Memory B cell (primary cell): Measurements from ENCODE around the gene FAM151A.

Source experiments
- ATAC-seq: fragments of 150-1000 bp; cut with Tn5 transposase; 2 replicates; pipeline ENCODE4 v1.10.0; 2021; ENCODE audit warnings: low read depth, mild to moderate bottlenecking, moderate library complexity
- DNase-seq, 2 donors: peaks; one replicate each; pipeline ENCODE4 v3.0.0; 2022; ENCODE audit warnings: low spot score in 2 of 2
- H3K27ac Mint-ChIP-seq: one replicate; pipeline ENCODE4 v1.8.0; 2022; ENCODE audit warnings: mild to moderate bottlenecking, moderate library complexity, mixed read lengths
- H3K27me3 Mint-ChIP-seq: one replicate; pipeline ENCODE4 v1.8.0; 2022; ENCODE audit warnings: mixed read lengths
- H3K36me3 Mint-ChIP-seq: one replicate; pipeline ENCODE4 v1.8.0; 2022; ENCODE audit warnings: mild to moderate bottlenecking, mixed read lengths
- H3K4me1 Mint-ChIP-seq: one replicate; pipeline ENCODE4 v1.8.0; 2022; ENCODE audit warnings: mixed read lengths
- H3K4me3 Mint-ChIP-seq: one replicate; pipeline ENCODE4 v1.8.0; 2022; ENCODE audit warnings: mild to moderate bottlenecking, moderate library complexity, mixed read lengths
- H3K9me3 Mint-ChIP-seq: one replicate; pipeline ENCODE4 v1.8.0; 2022; ENCODE audit warnings: mixed read lengths

FAM151A gene

DNA sequence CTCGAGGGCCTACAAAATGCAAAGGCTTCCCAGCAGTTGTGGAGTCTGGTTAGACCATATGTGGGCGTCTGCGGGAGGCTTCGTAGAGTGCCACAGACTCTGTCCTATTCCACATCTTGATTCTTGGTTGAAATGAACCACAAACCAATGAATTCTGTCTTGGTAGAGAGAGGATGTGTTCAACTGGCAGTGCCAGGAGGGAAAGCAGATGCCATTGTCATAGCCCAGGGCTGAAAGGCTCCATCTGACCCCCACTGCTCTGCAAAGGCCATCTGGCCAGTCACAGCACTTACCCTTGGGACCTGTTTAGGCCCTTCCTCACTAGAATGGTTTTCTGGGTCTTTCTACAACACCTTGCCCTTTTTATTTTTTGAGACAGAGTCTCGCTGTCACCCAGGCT is 53.2 kb downstream of the FAM151A start:
- ATAC-seq = no peak
- H3K36me3 Mint-ChIP-seq = no peaks in the 10 kb centered on the region
- H3K27ac Mint-ChIP-seq = no peak overlapping the region
- H3K4me3 Mint-ChIP-seq = no peak overlapping the region
- H3K9me3 Mint-ChIP-seq = no peaks in the 10 kb centered on the region
- DNase-seq = no peak
- no peaks in the 10 kb centered on the region for H3K4me1 Mint-ChIP-seq
- peaks cover 17% of the 10 kb centered on the region for H3K27me3 Mint-ChIP-seq

DNA sequence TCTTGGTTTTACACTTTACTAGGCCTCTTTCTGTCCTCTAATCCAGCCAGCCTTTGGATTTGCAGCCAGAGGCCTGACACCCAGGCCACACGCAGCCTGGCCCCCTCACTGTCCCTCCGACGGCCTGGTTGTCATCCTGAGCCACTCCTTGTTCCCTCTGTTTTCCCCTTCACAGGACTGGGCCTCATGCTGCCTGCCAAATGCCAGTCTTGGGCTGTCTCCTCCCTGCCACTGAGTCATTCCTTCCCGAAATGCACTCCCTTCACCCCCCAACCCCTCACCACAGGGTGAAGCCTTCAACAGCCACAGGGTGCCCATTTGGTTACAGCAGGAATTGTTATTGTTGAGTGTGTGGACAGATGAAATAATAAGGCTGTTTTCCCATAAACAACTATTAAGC is 54.0 kb downstream of the FAM151A start:
- DNase-seq (no peak), ATAC-seq (no peak)
- H3K9me3 Mint-ChIP-seq = no peaks in the 10 kb centered on the region
- H3K36me3 Mint-ChIP-seq = no peaks in the 10 kb centered on the region
- no peaks in the 10 kb centered on the region for H3K4me1 Mint-ChIP-seq
- no peak overlapping the region for H3K27ac Mint-ChIP-seq
- peaks cover 14% of the 10 kb centered on the region for H3K27me3 Mint-ChIP-seq
- H3K4me3 Mint-ChIP-seq = no peak overlapping the region

DNA sequence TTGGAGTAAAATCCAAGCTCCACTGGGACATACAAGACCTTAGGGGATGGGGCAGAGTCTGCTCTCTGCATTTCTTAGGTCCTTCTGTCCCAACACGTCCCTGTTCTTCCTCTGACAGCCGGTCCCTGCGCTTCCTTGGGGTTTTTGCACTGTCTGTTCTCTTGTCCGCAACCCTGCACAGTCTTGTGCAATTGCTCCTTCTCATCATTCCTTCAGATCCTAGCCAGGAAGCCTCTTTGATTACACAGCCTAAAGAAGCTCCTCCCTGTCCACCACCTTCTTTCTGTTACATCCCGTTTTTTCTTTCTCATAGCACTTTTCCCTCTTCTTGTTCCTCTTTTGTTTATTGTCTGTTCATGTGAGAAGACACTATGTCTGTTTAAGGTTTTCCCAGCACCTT is 55.4 kb downstream of the FAM151A start:
- Mint-ChIP-seq H3K9me3 (no peaks in the 10 kb centered on the region), H3K27me3 (peaks cover 14% of the 10 kb centered on the region), H3K4me1 (no peaks in the 10 kb centered on the region), H3K4me3 (no peak overlapping the region), H3K27ac (no peak overlapping the region), H3K36me3 (no peaks in the 10 kb centered on the region)
- ATAC-seq (no peak), DNase-seq (no peak)

DNA sequence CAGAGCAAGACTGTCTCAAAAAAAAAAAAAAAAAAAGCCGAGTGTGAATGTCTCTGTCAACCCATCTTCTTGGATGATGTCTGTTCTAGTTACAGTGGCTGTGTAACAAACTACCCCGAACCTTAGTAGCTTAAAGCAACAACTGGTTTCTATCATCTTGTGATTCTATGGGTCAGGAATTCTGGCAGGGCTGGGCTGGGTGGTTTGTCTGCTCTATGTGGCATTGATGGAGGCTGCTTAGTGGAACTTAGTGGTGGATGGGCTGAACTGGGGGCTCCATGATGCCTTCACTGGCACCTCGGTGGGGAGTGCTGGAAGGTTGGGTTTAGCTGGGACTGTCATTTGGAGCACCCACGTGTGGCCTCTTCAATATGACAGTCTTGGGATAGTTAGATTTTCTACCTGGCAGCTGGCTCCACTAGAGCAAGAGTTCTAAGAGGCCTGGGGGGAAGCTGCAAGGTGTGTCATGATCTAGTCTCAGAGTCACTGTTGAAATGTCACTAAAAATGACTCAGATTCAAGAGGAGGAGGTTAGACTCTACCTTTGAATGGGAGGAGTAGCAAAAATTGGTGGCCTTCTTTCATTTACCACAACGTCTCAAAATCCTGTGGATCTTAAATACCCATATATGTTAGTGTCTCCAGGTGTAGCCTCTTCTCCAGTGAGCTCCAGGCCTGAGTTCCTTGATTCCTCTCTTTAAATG is 56.7 kb downstream of the FAM151A start:
- DNase-seq = no peak
- H3K36me3 Mint-ChIP-seq = no peaks in the 10 kb centered on the region
- peaks cover 12% of the 10 kb centered on the region for H3K27me3 Mint-ChIP-seq
- no peak overlapping the region for H3K4me3 Mint-ChIP-seq
- no peaks in the 10 kb centered on the region for H3K9me3 Mint-ChIP-seq
- H3K4me1 Mint-ChIP-seq = no peaks in the 10 kb centered on the region
- ATAC-seq = no peak
- no peak overlapping the region for H3K27ac Mint-ChIP-seq

DNA sequence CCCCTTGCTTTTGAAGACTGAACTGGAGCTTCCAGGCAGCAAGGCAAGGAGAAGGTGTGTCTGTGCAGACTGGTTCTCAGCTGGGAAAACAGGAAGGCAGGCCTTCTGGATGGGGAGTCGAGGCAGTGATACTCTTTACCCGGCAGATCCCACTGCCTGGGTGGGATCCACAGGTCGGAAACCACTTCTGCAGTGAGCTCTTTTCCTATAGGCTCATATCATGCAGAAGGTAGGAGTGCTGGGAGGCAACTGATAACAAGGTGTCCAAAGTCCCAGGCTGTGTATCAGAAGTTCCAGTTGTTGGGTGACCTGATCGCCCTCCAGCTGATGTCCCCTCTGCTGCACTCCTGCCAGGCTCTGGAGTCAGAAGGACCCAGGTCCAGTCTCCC is 58.2 kb downstream of the FAM151A start:
- no peak overlapping the region for H3K27ac Mint-ChIP-seq
- DNase-seq (no peak), ATAC-seq (no peak)
- no peaks in the 10 kb centered on the region for H3K36me3 Mint-ChIP-seq
- H3K4me1 Mint-ChIP-seq = no peaks in the 10 kb centered on the region
- no peaks in the 10 kb centered on the region for H3K9me3 Mint-ChIP-seq
- H3K4me3 Mint-ChIP-seq = no peak overlapping the region
- H3K27me3 Mint-ChIP-seq = peaks cover 12% of the 10 kb centered on the region

DNA sequence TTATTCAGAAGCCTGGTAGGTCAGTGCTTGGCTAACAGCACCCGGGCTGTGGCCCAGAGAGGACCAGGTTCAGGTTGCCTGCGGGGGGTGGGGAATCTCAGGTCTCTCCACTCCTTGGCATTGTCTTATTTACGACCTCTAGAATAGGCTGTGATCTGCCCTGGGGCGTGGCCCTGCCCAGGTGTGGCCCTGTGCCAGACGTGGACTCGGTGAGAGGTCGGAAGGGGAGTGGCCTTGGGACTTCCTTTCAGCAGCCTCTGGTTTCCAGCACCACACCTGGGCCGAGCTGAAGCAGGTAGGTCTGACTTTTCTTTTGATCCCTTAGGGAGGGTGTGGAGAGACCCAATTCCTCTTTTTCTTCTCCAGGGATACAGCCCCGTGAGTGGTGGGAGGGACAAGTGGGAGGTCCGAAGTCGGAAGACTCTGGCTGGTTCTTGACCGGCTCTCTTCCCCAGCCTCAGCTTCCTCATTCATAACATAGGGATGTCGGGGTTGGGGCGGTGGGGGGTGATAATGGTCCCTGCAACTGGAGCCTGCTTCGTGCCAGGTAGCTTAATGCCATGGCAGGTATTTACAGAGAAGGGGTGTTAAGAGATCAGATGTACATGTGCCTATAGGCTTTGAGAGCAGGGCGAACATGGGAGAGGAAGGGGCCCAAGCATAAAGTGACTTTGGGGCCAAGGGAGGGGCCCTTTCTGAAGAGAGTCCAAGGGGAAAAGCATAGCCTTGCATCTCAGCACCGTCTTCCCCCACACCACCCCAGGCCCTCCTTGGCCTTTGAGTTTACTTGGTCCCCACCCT is 58.8 kb downstream of the FAM151A start:
- H3K27me3 Mint-ChIP-seq = peaks cover 11% of the 10 kb centered on the region
- no peaks in the 10 kb centered on the region for H3K4me1 Mint-ChIP-seq
- no peak overlapping the region for H3K4me3 Mint-ChIP-seq
- H3K9me3 Mint-ChIP-seq = no peaks in the 10 kb centered on the region
- DNase-seq = no peak
- H3K27ac Mint-ChIP-seq = no peak overlapping the region
- ATAC-seq = no peak
- H3K36me3 Mint-ChIP-seq = no peaks in the 10 kb centered on the region

DNA sequence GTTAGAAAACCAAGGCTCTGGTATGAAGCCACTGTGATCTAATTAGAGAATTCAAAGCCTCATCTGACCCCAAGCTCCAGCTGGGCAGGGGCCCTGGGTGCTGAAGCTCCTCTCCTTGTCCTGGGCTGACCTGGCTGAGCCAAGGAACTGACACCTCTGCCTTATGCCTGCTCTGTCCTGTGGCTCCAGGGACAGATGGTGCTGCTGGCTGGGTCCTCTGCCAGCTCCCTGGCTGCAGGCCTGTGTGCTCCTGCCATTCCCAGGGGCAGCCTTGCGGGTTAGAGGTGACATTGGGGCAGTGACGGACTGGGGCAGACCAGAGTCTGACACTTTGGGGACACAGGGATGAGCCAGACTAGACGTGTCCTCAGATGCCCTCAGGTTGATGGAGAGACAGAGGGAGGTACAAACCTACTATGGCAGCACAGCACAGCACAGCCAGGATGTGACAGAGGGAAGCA is 63.5 kb downstream of the FAM151A start:
- Mint-ChIP-seq H3K4me1 (no peaks in the 10 kb centered on the region), H3K27ac (no peak overlapping the region), H3K36me3 (no peaks in the 10 kb centered on the region), H3K27me3 (peaks cover 7% of the 10 kb centered on the region), H3K4me3 (no peak overlapping the region), H3K9me3 (peaks cover 2% of the 10 kb centered on the region)
- ATAC-seq (no peak), DNase-seq (no peak)
